Astrocyte (in vitro differentiated cells and primary cell): ENCODE measurements around the gene VSTM2L. TPM values are rescaled to one million over a fixed set of nuclear protein-coding genes. Genes with fewer than 3 reads are reported as not detected.
A peak's percentile ranks its signal among the peaks of the same experiment; 100 is the strongest.

Experiments used
- DNase-seq: peaks from one replicate; pipeline ENCODE4 v3.0.0-alpha.2; 2010; ENCODE audit warnings: low read depth
- FAIRE-seq: peaks from 2 replicates; lab custom pipeline; 2011; peaks lifted over from hg19 to GRCh38; lab: Jason Lieb, UNC
- H2AFZ ChIP-seq: 2 replicates; pipeline ENCODE4 v1.6.0; 2012; ENCODE audit warnings: low read depth, low read length, inconsistent platforms
- H3K27ac ChIP-seq: 2 replicates; pipeline ENCODE4 v1.5.1; 2011; ENCODE audit warnings: low read depth, low read length, inconsistent platforms
- H3K27me3 ChIP-seq: 2 replicates; pipeline ENCODE4 v1.6.0; 2011; ENCODE audit warnings: low read length, inconsistent platforms; ENCODE audit not compliant: insufficient read depth
- H3K36me3 ChIP-seq: 2 replicates; pipeline ENCODE4 v1.5.1; 2011; ENCODE audit warnings: low read length, inconsistent platforms; ENCODE audit not compliant: insufficient read depth
- H3K4me1 ChIP-seq: 2 replicates; pipeline ENCODE4 v1.5.1; 2011; ENCODE audit warnings: low read length, inconsistent platforms; ENCODE audit not compliant: insufficient read depth
- H3K4me2 ChIP-seq: 2 replicates; pipeline ENCODE4 v1.6.0; 2012; ENCODE audit warnings: low read length, inconsistent platforms
- H3K4me3 ChIP-seq: 2 replicates; pipeline ENCODE4 v1.5.1; 2011; ENCODE audit warnings: low read depth, mild to moderate bottlenecking, low read length, inconsistent platforms; ENCODE audit not compliant: insufficient read depth
- H3K79me2 ChIP-seq: 2 replicates; pipeline ENCODE4 v1.6.0; 2012; ENCODE audit warnings: mild to moderate bottlenecking, low read length, inconsistent platforms; ENCODE audit not compliant: insufficient read depth
- H3K9ac ChIP-seq: 2 replicates; pipeline ENCODE4 v1.6.0; 2012; ENCODE audit warnings: mild to moderate bottlenecking, low read length, inconsistent platforms
- H3K9me3 ChIP-seq: 2 replicates; pipeline ENCODE4 v1.5.1; 2012; ENCODE audit warnings: low read depth, mild to moderate bottlenecking, low read length, inconsistent platforms; ENCODE audit not compliant: insufficient read depth
- H4K20me1 ChIP-seq: 2 replicates; pipeline ENCODE4 v1.6.0; 2012; ENCODE audit warnings: low read length, inconsistent platforms; ENCODE audit not compliant: insufficient read depth
- H3K27ac Mint-ChIP-seq: one replicate; pipeline ENCODE4 v1.8.0; 2021; ENCODE audit warnings: mild to moderate bottlenecking, mixed read lengths; ENCODE audit not compliant: unreplicated experiment
- H3K27me3 Mint-ChIP-seq: one replicate; pipeline ENCODE4 v1.8.0; 2021; ENCODE audit warnings: low read depth, mixed read lengths; ENCODE audit not compliant: unreplicated experiment
- H3K36me3 Mint-ChIP-seq: one replicate; pipeline ENCODE4 v1.8.0; 2021; ENCODE audit warnings: low read depth, mixed read lengths; ENCODE audit not compliant: unreplicated experiment
- H3K4me1 Mint-ChIP-seq: one replicate; pipeline ENCODE4 v1.8.0; 2021; ENCODE audit warnings: low read depth, mixed read lengths; ENCODE audit not compliant: unreplicated experiment
- H3K4me3 Mint-ChIP-seq: one replicate; pipeline ENCODE4 v1.8.0; 2021; ENCODE audit warnings: mild to moderate bottlenecking, moderate library complexity, mixed read lengths; ENCODE audit not compliant: unreplicated experiment
- H3K9me3 Mint-ChIP-seq: one replicate; pipeline ENCODE4 v1.8.0; 2021; ENCODE audit warnings: mild to moderate bottlenecking, mixed read lengths; ENCODE audit not compliant: unreplicated experiment
- EZH2 ChIP-seq: IDR thresholded peaks from 2 replicates; pipeline ENCODE4 v1.6.1; 2012; ENCODE audit warnings: mild to moderate bottlenecking, low read length, inconsistent platforms; ENCODE audit not compliant: insufficient read depth
- total RNA-seq: library from RNA; stranded (reverse); gene quantifications from 2 replicates; pipeline ENCODE4 v1.2.1, GENCODE V29; 2021
- TF ChIP-seq, protein P1 (sequence below): IDR thresholded peaks from 2 replicates; pipeline ENCODE4 v1.5.1; 2011; ENCODE audit warnings: low read depth, mild to moderate bottlenecking, inconsistent platforms, low read length, moderate library complexity; ENCODE audit not compliant: insufficient read depth

Gene VSTM2L
- total RNA-seq, 1 donor from 2014 or later = 18.5 TPM

DNA sequence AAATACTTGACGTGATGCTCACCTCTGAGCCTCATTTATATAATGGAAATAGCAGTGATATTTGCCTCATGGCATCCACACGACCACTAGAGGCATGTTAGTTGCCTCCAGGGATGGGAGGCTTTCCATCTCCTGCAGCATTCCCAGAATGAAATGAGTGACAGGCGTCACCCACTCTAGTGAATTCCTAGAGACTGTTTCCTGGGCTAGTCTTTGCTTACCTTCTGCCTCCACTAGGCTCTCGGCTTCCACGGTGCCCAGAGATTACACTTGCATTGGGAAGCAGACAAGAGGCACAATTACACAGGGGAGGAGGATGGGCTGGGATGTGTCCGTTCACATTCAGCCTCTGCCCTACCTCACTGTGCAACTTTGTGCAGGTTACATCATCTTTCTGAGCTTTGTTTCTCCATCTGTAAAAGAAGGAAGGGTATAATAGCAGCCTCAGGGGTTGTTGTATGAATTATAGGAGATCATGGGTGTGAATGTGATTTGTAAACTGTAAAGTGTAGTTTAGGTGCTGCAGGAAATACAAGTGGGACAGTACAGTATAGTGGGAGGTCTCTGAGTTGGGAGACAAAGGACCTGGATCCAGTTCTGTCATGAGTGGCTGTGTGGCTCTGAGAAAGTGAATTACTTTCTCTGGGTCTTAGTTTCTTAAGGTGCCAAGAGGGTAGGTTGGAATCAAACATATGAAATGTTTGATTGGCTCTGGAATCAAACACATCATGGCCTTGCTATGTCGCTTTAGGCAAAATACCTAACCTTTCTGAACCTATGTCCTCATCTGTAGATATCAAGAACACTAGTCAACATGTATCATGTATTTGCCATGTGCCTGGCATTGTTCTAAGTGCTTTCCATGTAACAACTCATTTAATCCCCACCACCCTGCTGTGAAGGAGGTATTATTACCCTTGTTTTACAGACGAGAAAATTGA lies 3.6 kb upstream of the VSTM2L start:
- TF ChIP-seq EZH2 = no peak
- TF ChIP-seq, protein P1, sequence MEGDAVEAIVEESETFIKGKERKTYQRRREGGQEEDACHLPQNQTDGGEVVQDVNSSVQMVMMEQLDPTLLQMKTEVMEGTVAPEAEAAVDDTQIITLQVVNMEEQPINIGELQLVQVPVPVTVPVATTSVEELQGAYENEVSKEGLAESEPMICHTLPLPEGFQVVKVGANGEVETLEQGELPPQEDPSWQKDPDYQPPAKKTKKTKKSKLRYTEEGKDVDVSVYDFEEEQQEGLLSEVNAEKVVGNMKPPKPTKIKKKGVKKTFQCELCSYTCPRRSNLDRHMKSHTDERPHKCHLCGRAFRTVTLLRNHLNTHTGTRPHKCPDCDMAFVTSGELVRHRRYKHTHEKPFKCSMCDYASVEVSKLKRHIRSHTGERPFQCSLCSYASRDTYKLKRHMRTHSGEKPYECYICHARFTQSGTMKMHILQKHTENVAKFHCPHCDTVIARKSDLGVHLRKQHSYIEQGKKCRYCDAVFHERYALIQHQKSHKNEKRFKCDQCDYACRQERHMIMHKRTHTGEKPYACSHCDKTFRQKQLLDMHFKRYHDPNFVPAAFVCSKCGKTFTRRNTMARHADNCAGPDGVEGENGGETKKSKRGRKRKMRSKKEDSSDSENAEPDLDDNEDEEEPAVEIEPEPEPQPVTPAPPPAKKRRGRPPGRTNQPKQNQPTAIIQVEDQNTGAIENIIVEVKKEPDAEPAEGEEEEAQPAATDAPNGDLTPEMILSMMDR = no peak
- H3K4me1 Mint-ChIP-seq = peaks cover 10% of the 10 kb centered on the region
- no peak overlapping the region for H3K4me2 ChIP-seq
- peaks cover 20% of the 10 kb centered on the region for H3K4me1 ChIP-seq
- no peak overlapping the region for H3K4me3 ChIP-seq
- no peaks in the 10 kb centered on the region for H3K36me3 ChIP-seq
- H3K27ac ChIP-seq = no peak overlapping the region
- peaks cover 12% of the 10 kb centered on the region for H3K27me3 ChIP-seq
- no peaks in the 10 kb centered on the region for H3K9me3 ChIP-seq
- FAIRE-seq (no peak), DNase-seq (no peak)
- no peak overlapping the region for H3K9ac ChIP-seq
- H3K27me3 Mint-ChIP-seq = peaks cover 24% of the 10 kb centered on the region
- no peak overlapping the region for H3K27ac Mint-ChIP-seq
- no peaks in the 10 kb centered on the region for H3K36me3 Mint-ChIP-seq
- H3K9me3 Mint-ChIP-seq = no peaks in the 10 kb centered on the region
- H3K4me3 Mint-ChIP-seq = no peak overlapping the region
- H3K79me2 ChIP-seq = no peaks in the 10 kb centered on the region
- no peak overlapping the region for H2AFZ ChIP-seq
- H4K20me1 ChIP-seq = peaks cover 19% of the 10 kb centered on the region

DNA sequence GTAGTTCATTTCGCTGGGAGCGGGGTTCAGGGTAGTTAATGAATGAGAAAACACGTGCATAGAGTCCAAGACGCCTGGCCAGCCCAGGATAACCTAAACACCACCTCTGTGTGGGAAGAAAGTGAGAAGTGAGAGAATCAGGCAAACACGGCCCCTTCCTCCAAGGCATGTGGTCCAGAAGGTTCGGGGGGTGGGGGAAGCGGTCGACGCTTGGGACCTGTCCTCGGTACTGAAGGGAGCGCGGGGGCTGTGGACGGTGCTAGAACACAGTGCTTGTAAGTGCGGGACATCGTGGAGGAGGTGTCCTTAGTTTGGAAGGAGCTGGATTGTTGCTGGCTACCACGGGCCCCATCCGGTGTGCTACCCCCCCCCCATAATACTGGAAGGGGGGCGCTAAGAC lies 1.7 kb upstream of the VSTM2L start:
- H3K4me3 Mint-ChIP-seq = peak overlapping the region; percentile 67

More for the DNA sequence above, 1.7 kb upstream of the VSTM2L start:
- no peaks in the 10 kb centered on the region for H3K36me3 ChIP-seq
- no peaks in the 10 kb centered on the region for H3K9me3 ChIP-seq
- no peak overlapping the region for H2AFZ ChIP-seq
- no peak overlapping the region for H3K4me2 ChIP-seq
- Mint-ChIP-seq H3K27me3 (peaks cover 24% of the 10 kb centered on the region), H3K36me3 (no peaks in the 10 kb centered on the region), H3K9me3 (no peaks in the 10 kb centered on the region), H3K27ac (no peak overlapping the region), H3K4me1 (peaks cover 16% of the 10 kb centered on the region)
- H3K27me3 ChIP-seq = peaks cover 15% of the 10 kb centered on the region
- no peak overlapping the region for H3K27ac ChIP-seq
- H3K79me2 ChIP-seq = no peaks in the 10 kb centered on the region
- peaks cover 20% of the 10 kb centered on the region for H3K4me1 ChIP-seq
- TF ChIP-seq EZH2 = no peak
- TF ChIP-seq, protein P1 = no peak
- no peak overlapping the region for H3K4me3 ChIP-seq
- no peak for FAIRE-seq
- no peak for DNase-seq
- H4K20me1 ChIP-seq = peaks cover 29% of the 10 kb centered on the region
- H3K9ac ChIP-seq = no peak overlapping the region
